Stimulated activated naive B cell treated with anti-CD40 and anti-IgM and Interleukin-4, amounts not matched to agents 10 μg/mL and 1 μg/mL and 100 μg/mL, for 72 hours (primary cell): ENCODE data around the gene SYNGAP1.

ENCODE experiments used
- ATAC-seq, 2 donors: fragments of 150-1000 bp; cut with Tn5 transposase; replicated peaks; 2 replicates each; pipeline ENCODE4 v1.10.0; 2021; ENCODE audit warnings: moderate library complexity in 1 of 2
- DNase-seq: peaks from one replicate; pipeline ENCODE4 v3.0.0; 2021
- H3K27ac Mint-ChIP-seq: one replicate; pipeline ENCODE4 v1.8.0; 2022; ENCODE audit warnings: mild to moderate bottlenecking, mixed read lengths
- H3K27me3 Mint-ChIP-seq, 2 donors: one replicate each; pipeline ENCODE4 v1.8.0; 2022; ENCODE audit warnings: mixed read lengths in 2 of 2
- H3K36me3 Mint-ChIP-seq, 2 donors: one replicate each; pipeline ENCODE4 v1.8.0; 2022; ENCODE audit warnings: mixed read lengths in 2 of 2, mild to moderate bottlenecking in 1 of 2
- H3K4me1 Mint-ChIP-seq, 2 donors: one replicate each; pipeline ENCODE4 v1.8.0; 2022; ENCODE audit warnings: mixed read lengths in 2 of 2, mild to moderate bottlenecking in 1 of 2
- H3K4me3 Mint-ChIP-seq, 2 donors: one replicate each; pipeline ENCODE4 v1.8.0; 2022; ENCODE audit warnings: mild to moderate bottlenecking in 2 of 2, mixed read lengths in 2 of 2, moderate library complexity in 1 of 2
- H3K9me3 Mint-ChIP-seq, 2 donors: one replicate each; pipeline ENCODE4 v1.8.0; 2022; ENCODE audit warnings: mixed read lengths in 2 of 2, mild to moderate bottlenecking in 1 of 2

The SYNGAP1 gene

GRCh38 chr6:33411632-33412005 lies 8.2 kb upstream of the SYNGAP1 start:
- H3K4me1 Mint-ChIP-seq: peaks cover 53 to 66% of the 10 kb centered on the region in 2 donors
- peak overlapping the region; percentile 91 to 92 for H3K4me3 Mint-ChIP-seq
- H3K27ac Mint-ChIP-seq: peak overlapping the region; percentile 87
- H3K27me3 Mint-ChIP-seq: no peaks in the 10 kb centered on the region
- DNase-seq: no peak
- peaks cover 29 to 40% of the 10 kb centered on the region in 2 donors for H3K36me3 Mint-ChIP-seq
- no peaks in the 10 kb centered on the region for H3K9me3 Mint-ChIP-seq
- ATAC-seq: no peak

- peaks cover 59 to 74% of the 10 kb centered on the region in 2 donors for H3K4me1 Mint-ChIP-seq
- no peak for DNase-seq
- H3K4me3 Mint-ChIP-seq: peak overlapping the region; percentile 50 to 92
- no peak for ATAC-seq
- peaks cover 29 to 45% of the 10 kb centered on the region in 2 donors for H3K36me3 Mint-ChIP-seq
- no peaks in the 10 kb centered on the region for H3K9me3 Mint-ChIP-seq
- H3K27ac Mint-ChIP-seq: peak overlapping the region; percentile 51
- H3K27me3 Mint-ChIP-seq: no peaks in the 10 kb centered on the region
Measured at GRCh38 chr6:33412140-33413009, 7.5 kb upstream of the SYNGAP1 start.

- H3K4me3 Mint-ChIP-seq: peak overlapping the region in 1 of 2 donors; percentile 10
- DNase-seq (no peak), ATAC-seq (no peak)
- peak overlapping the region; percentile 90 for H3K27ac Mint-ChIP-seq
- peaks cover 0 to 3% of the 10 kb centered on the region in 2 donors for H3K9me3 Mint-ChIP-seq
- H3K27me3 Mint-ChIP-seq: no peaks in the 10 kb centered on the region
- peaks cover 63 to 79% of the 10 kb centered on the region in 2 donors for H3K4me1 Mint-ChIP-seq
- H3K36me3 Mint-ChIP-seq: peaks cover 31 to 48% of the 10 kb centered on the region in 2 donors
Measured at GRCh38 chr6:33413241-33414120, 6.4 kb upstream of the SYNGAP1 start.

GRCh38 chr6:33414592-33415271 lies 5.1 kb upstream of the SYNGAP1 start:
- H3K4me1 Mint-ChIP-seq: peaks cover 64 to 85% of the 10 kb centered on the region in 2 donors
- peaks cover 29 to 49% of the 10 kb centered on the region in 2 donors for H3K36me3 Mint-ChIP-seq
- peak overlapping the region; percentile 90 for H3K27ac Mint-ChIP-seq
- ATAC-seq (no peak), DNase-seq (no peak)
- H3K9me3 Mint-ChIP-seq: peaks cover 0 to 4% of the 10 kb centered on the region in 2 donors
- no peaks in the 10 kb centered on the region for H3K27me3 Mint-ChIP-seq
- peak overlapping the region; percentile 31 to 41 for H3K4me3 Mint-ChIP-seq

- Mint-ChIP-seq H3K4me3 (peak overlapping the region; percentile 55 to 97), H3K27ac (peak overlapping the region; percentile 90), H3K36me3 (peaks cover 29 to 49% of the 10 kb centered on the region in 2 donors), H3K9me3 (peaks cover 0 to 4% of the 10 kb centered on the region in 2 donors), H3K4me1 (peaks cover 63 to 83% of the 10 kb centered on the region in 2 donors), H3K27me3 (no peaks in the 10 kb centered on the region)
- ATAC-seq: no peak
- DNase-seq: no peak
Measured at GRCh38 chr6:33415831-33416230, 4.0 kb upstream of the SYNGAP1 start.

- DNase-seq (no peak), ATAC-seq (peak in 1 of 2 donors; percentile 3)
Measured at GRCh38 chr6:33416386-33417127, 3.3 kb upstream of the SYNGAP1 start.

GRCh38 chr6:33417128-33417902 lies 2.5 kb upstream of the SYNGAP1 start:
- peaks cover 0 to 4% of the 10 kb centered on the region in 2 donors for H3K9me3 Mint-ChIP-seq
- DNase-seq: no peak
- H3K27me3 Mint-ChIP-seq: no peaks in the 10 kb centered on the region
- peaks cover 54 to 71% of the 10 kb centered on the region in 2 donors for H3K4me1 Mint-ChIP-seq
- no peak for ATAC-seq
- peaks cover 29 to 49% of the 10 kb centered on the region in 2 donors for H3K36me3 Mint-ChIP-seq
- peak overlapping the region; percentile 97 to 98 for H3K4me3 Mint-ChIP-seq
- peak overlapping the region; percentile 99 for H3K27ac Mint-ChIP-seq

More at GRCh38 chr6:33416386-33417127, 3.3 kb upstream of the SYNGAP1 start:
- Mint-ChIP-seq H3K27me3 (no peaks in the 10 kb centered on the region), H3K4me1 (peaks cover 58 to 78% of the 10 kb centered on the region in 2 donors), H3K4me3 (peak overlapping the region; percentile 97 to 98), H3K9me3 (peaks cover 0 to 4% of the 10 kb centered on the region in 2 donors), H3K36me3 (peaks cover 29 to 49% of the 10 kb centered on the region in 2 donors), H3K27ac (peak overlapping the region; percentile 99)

GRCh38 chr6:33417903-33418689 lies 1.8 kb upstream of the SYNGAP1 start, which contains the start of gene CUTA:
TSS of gene CUTA (minus strand) at chr6:33418107. CDS start at chr6:33418000, 107 bp downstream.
- H3K9me3 Mint-ChIP-seq: peaks cover 0 to 4% of the 10 kb centered on the region in 2 donors
- peaks cover 24 to 43% of the 10 kb centered on the region in 2 donors for H3K36me3 Mint-ChIP-seq
- no peaks in the 10 kb centered on the region for H3K27me3 Mint-ChIP-seq
- DNase-seq: peak; percentile 99
- peaks cover 49 to 63% of the 10 kb centered on the region in 2 donors for H3K4me1 Mint-ChIP-seq
- peak within 1 kb of the TSS; percentile 99 for H3K27ac Mint-ChIP-seq
- ATAC-seq: peak; percentile 90 to 92
- peak within 1 kb of the TSS; percentile 97 to 98 for H3K4me3 Mint-ChIP-seq

- Mint-ChIP-seq H3K4me1 (peaks cover 47 to 59% of the 10 kb centered on the region in 2 donors), H3K27ac (peak overlapping the region; percentile 99), H3K9me3 (peaks cover under 1 to 4% of the 10 kb centered on the region in 2 donors), H3K36me3 (peaks cover 20 to 41% of the 10 kb centered on the region in 2 donors), H3K4me3 (peak overlapping the region; percentile 97 to 98), H3K27me3 (no peaks in the 10 kb centered on the region)
- DNase-seq (no peak), ATAC-seq (no peak)
Measured at GRCh38 chr6:33418690-33419291, 1.1 kb upstream of the SYNGAP1 start.

- H3K9me3 Mint-ChIP-seq: peaks cover 4 to 5% of the 10 kb centered on the region in 2 donors
- H3K36me3 Mint-ChIP-seq: peaks cover 8 to 23% of the 10 kb centered on the region in 2 donors
- H3K27me3 Mint-ChIP-seq: no peaks in the 10 kb centered on the region
- no peak for ATAC-seq
- H3K27ac Mint-ChIP-seq: no peak overlapping the region
- DNase-seq: no peak
- H3K4me1 Mint-ChIP-seq: peaks cover 45 to 57% of the 10 kb centered on the region in 2 donors
- H3K4me3 Mint-ChIP-seq: peak overlapping the region in 1 of 2 donors; percentile 1
Measured at GRCh38 chr6:33420491-33421343, 852 bp downstream of the SYNGAP1 start.

- Mint-ChIP-seq H3K4me3 (peak overlapping the region in 1 of 2 donors; percentile 1), H3K36me3 (peaks cover 5 to 17% of the 10 kb centered on the region in 2 donors), H3K4me1 (peaks cover 42 to 54% of the 10 kb centered on the region in 2 donors), H3K27ac (peak overlapping the region; percentile 5), H3K27me3 (no peaks in the 10 kb centered on the region), H3K9me3 (peaks cover 4 to 5% of the 10 kb centered on the region in 2 donors)
- ATAC-seq: no peak
- no peak for DNase-seq
Measured at GRCh38 chr6:33421344-33421643, 1.4 kb downstream of the SYNGAP1 start.
